Upper lobe of right lung (tissue), 1 donor: Measurements from ENCODE around the gene MEGF9. TPM values are rescaled to one million over a fixed set of nuclear protein-coding genes. Genes with fewer than 3 reads are reported as not detected.

Source experiments
- ATAC-seq: fragments of 200-7000 bp; cut with Tn5 transposase; one replicate; pipeline ENCODE4 v1.9.1; 2020; ENCODE audit warnings: mild to moderate bottlenecking, moderate library complexity
- DNase-seq: peaks from one replicate; pipeline ENCODE4 v3.0.0-alpha.2; 2020
- H3K27ac ChIP-seq: fragments of 200-600 bp; one replicate; pipeline ENCODE4 v1.8.0; 2022
- H3K27me3 ChIP-seq: fragments of 200-600 bp; one replicate; pipeline ENCODE4 v1.8.0; 2022; ENCODE audit warnings: mild to moderate bottlenecking
- H3K36me3 ChIP-seq: fragments of 200-600 bp; one replicate; pipeline ENCODE4 v1.8.0; 2022
- H3K4me1 ChIP-seq: fragments of 200-600 bp; one replicate; pipeline ENCODE4 v1.8.0; 2022
- H3K4me3 ChIP-seq: fragments of 200-600 bp; one replicate; pipeline ENCODE4 v1.8.0; 2022; ENCODE audit warnings: mild to moderate bottlenecking
- H3K9me3 ChIP-seq: fragments of 200-600 bp; one replicate; pipeline ENCODE4 v1.8.0; 2022
- intact Hi-C: fragments of 100-400 bp; cut with DNase I; formaldehyde crosslinking; loops from one replicate; pipeline ENCODE4 v1.11.0; 2022
- total RNA-seq: library from RNA; stranded (reverse); fragmentation: NEBNext Ultra II Directional; extraction: Animal tissue kit (Norgen Biotek cat#: 25700); gene quantifications from one replicate; pipeline ENCODE4 v1.2.1, GENCODE V29; 2021
- TF ChIP-seq, protein P1 (sequence below): fragments of 200-600 bp; IDR thresholded peaks from one replicate; pipeline ENCODE4 v1.8.0; 2022; ENCODE audit warnings: antibody characterized with exemption
- donor health status: DM: no; HTN: yes; CAD: no; lungs with severe emphysema.

MEGF9 gene
- total RNA-seq, 1 donor from 2014 or later: 92.9 TPM

DNA sequence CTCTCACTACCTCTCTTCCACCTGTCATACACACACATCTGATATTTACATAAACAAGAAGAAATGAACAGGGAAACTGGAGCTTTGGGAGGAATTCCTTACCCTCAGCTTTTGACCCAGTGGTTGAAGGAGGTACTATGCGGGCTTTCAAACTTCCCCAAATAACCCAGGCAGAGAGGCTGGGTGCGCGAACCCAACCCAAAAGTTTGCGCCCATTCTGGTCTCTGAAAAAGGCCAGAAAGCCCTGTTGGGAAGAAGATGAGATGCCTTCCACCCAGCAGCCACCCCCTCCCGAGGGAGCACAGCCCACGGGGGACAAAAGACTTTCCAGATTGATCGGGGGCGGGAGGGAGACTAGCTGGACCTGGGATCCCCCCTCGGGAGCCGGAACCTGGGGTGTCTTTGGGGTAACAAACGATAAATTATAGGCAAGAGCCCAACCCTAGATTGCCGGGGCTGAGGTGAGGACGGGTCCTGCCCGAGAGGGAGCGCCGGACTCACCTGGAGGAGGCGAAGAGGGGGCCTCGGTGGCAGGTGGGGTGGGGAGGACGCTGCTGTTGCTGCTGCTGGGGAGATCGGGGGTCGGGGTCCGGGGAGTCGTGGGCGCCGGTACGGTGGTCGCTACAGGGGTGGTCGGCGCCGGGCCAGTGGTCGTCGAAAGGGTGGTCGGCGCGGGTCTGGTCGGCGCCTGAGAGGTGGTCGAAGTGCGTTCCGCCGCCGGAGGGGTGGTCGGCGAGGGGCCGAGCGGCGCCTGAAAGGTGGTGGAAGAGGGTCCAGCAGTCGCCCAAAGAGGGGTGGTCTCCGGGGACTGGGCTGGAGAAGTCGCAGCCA, 798 bp downstream of the MEGF9 start:
- intact Hi-C loops: no loop called here
- peak overlapping the region; percentile 83 for H3K27ac ChIP-seq
- ATAC-seq: no peak

DNA sequence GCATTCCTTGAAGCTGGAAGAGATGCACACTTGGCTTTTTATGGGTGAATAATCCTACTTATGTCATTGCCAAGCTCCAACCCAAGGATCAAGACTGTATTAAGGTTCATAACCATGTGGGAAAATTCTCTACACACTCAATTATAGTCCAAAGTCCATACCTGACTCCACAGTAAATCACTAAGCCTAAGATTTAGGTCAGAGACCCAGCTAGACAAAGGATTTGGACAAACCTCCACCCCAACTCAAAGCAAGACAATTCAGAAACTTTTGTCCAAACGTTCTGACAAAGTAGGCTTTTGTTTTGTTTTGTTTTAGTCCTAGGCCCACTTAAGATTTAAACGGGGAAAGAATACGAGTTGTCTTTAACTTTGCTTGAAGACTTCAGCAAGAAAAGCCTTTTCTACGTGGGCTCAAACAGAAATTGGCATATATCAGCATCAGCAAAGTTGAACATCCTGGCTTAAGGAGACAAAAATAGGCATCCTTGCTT, 1.7 kb downstream of the MEGF9 start:
- Histone ChIP-seq H3K4me1 (peaks cover 27% of the 10 kb centered on the region), H3K27ac (peak overlapping the region; percentile 69)
- ATAC-seq: no peak

More for the DNA sequence above, 798 bp downstream of the MEGF9 start:
- no peaks in the 10 kb centered on the region for H3K27me3 ChIP-seq
- H3K4me1 ChIP-seq: peaks cover 27% of the 10 kb centered on the region
- TF ChIP-seq, protein P1, sequence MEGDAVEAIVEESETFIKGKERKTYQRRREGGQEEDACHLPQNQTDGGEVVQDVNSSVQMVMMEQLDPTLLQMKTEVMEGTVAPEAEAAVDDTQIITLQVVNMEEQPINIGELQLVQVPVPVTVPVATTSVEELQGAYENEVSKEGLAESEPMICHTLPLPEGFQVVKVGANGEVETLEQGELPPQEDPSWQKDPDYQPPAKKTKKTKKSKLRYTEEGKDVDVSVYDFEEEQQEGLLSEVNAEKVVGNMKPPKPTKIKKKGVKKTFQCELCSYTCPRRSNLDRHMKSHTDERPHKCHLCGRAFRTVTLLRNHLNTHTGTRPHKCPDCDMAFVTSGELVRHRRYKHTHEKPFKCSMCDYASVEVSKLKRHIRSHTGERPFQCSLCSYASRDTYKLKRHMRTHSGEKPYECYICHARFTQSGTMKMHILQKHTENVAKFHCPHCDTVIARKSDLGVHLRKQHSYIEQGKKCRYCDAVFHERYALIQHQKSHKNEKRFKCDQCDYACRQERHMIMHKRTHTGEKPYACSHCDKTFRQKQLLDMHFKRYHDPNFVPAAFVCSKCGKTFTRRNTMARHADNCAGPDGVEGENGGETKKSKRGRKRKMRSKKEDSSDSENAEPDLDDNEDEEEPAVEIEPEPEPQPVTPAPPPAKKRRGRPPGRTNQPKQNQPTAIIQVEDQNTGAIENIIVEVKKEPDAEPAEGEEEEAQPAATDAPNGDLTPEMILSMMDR: peak; percentile 4
- DNase-seq: peak; percentile 71
- no peaks in the 10 kb centered on the region for H3K9me3 ChIP-seq
- no peaks in the 10 kb centered on the region for H3K36me3 ChIP-seq
- peak overlapping the region; percentile 62 for H3K4me3 ChIP-seq

DNA sequence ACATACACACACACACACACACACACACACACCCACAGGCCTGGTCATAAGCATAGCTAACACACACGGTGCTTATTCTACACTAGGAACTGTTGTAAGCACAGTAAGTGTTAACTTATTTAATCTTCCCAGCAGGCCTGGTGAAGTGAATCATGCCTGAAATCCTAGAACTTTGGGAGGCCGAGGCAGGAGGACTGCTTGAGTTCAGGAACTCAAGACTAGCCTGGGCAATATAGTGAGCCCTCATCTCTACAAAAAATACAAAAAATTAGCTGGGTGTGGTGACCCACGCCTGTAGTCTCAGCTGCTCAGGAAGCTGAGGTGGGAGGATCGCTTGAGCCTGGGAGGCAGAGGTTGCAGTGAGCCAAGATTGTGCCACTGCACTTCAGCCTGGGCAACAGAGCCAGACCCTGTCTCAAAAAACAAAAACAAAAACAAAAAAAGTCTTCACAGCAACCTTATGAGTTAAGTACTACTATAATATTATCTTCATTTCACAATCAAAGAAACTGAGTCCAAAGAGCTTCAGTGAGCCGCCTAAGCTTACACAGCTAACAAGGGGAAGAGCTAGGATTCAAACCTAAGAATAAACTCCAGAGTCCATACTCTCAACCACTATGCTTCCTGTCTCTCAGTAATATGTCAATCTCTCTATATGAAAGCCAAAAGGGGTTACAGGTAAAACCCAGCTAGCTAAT, 2.3 kb downstream of the MEGF9 start:
- peak overlapping the region; percentile 62 for H3K4me3 ChIP-seq
- intact Hi-C loops: no loop called here
- H3K36me3 ChIP-seq: no peaks in the 10 kb centered on the region
- DNase-seq: no peak
- no peaks in the 10 kb centered on the region for H3K9me3 ChIP-seq
- TF ChIP-seq, protein P1: no peak
- H3K27ac ChIP-seq: peak overlapping the region; percentile 69
- ATAC-seq: no peak
- H3K4me1 ChIP-seq: peaks cover 30% of the 10 kb centered on the region
- H3K27me3 ChIP-seq: no peaks in the 10 kb centered on the region

More for the DNA sequence above, 1.7 kb downstream of the MEGF9 start:
- Histone ChIP-seq H3K4me3 (peak overlapping the region; percentile 62), H3K27me3 (no peaks in the 10 kb centered on the region), H3K36me3 (no peaks in the 10 kb centered on the region), H3K9me3 (no peaks in the 10 kb centered on the region)
- TF ChIP-seq, protein P1: no peak
- DNase-seq: no peak
- intact Hi-C loops: no loop called here

DNA sequence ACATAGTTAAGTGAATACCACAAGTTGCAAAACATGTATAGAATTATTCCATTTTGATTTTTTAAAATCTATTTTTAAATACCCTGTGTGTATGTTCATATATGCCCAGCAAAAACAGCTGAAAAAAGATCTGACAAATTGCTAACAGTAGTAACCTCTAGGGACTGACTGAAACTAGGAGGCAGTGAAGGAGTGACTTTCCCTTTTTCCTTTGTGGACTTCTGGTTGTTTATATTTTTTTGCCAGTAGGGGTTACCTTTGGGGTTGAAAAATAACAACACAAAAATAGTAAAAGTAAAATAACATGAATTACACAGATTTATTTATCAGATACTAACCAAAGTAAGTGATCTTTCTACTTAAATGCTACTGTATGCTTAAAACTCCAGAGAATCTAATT, 2.9 kb downstream of the MEGF9 start:
- TF ChIP-seq, protein P1: no peak
- Histone ChIP-seq H3K36me3 (peaks cover 6% of the 10 kb centered on the region), H3K4me3 (peak overlapping the region; percentile 62), H3K4me1 (peaks cover 33% of the 10 kb centered on the region), H3K9me3 (no peaks in the 10 kb centered on the region), H3K27ac (peak overlapping the region; percentile 77), H3K27me3 (no peaks in the 10 kb centered on the region)
- ATAC-seq (no peak), DNase-seq (no peak)
- intact Hi-C loops: no loop called here

DNA sequence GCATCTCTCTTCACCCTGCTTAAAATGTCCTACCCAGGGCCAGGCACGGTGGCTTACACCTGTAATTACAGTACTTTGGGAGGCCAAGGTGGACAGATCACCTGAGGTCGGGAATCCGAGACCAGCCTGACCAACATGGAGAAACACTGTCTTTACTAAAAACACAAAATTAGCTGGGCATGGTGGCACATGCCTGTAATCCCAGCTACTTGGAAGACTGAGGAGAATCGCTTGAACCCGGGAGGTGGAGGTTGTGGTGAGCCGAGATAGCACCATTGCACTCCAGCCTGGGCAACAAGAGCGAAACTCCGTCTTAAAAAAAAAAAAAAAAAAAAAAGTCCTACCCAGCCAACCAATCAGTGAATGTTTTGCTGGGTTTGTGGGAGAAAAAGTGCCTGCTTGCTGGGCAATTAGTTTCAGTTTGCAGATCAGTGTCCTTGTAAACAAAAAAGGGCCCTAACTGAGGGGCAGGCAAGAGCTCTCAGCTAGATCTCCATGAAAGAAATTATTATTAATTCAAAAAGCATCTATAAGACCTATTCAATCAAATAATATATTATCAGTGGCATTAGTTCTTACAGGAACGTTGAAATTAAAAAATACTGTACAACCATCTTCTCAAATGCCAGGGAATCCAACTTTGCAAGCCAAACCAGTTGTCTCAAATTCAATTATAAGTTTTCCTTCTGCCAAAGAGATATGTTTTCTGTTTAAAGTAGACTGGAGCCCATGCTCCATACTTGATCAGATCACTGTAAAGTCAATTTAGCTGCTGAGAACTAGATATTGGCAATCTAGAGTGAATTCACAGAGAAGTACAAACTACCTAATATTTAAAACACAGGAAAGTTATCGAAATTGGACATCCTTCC, 3.9 kb downstream of the MEGF9 start:
- no peaks in the 10 kb centered on the region for H3K9me3 ChIP-seq
- peaks cover 32% of the 10 kb centered on the region for H3K4me1 ChIP-seq
- H3K27ac ChIP-seq: peak overlapping the region; percentile 77
- no peak for DNase-seq
- peaks cover 8% of the 10 kb centered on the region for H3K36me3 ChIP-seq
- no peaks in the 10 kb centered on the region for H3K27me3 ChIP-seq
- H3K4me3 ChIP-seq: peak overlapping the region; percentile 62
- TF ChIP-seq, protein P1: no peak
- no peak for ATAC-seq
- intact Hi-C loops: no loop called here
